Nephron (organoid): ENCODE measurements around the gene MAN2A2.

Source experiments
- H3K27ac Mint-ChIP-seq, 3 experiments: 2 replicates each; pipeline ENCODE4 v1.8.0; 2020; ENCODE audit warnings: mixed read lengths in 3 of 3, mild to moderate bottlenecking in 2 of 3, moderate library complexity in 1 of 3
- H3K27me3 Mint-ChIP-seq: 2 replicates; pipeline ENCODE4 v1.8.0; 2021; ENCODE audit warnings: low read depth, mild to moderate bottlenecking, moderate library complexity, mixed read lengths
- H3K36me3 Mint-ChIP-seq: 2 replicates; pipeline ENCODE4 v1.8.0; 2020; ENCODE audit warnings: low read depth, mixed read lengths
- H3K4me1 Mint-ChIP-seq: 2 replicates; pipeline ENCODE4 v1.8.0; 2020; ENCODE audit warnings: mixed read lengths
- H3K4me3 Mint-ChIP-seq, 3 experiments: 2 replicates each; pipeline ENCODE4 v1.8.0; 2020; ENCODE audit warnings: mild to moderate bottlenecking in 3 of 3, mixed read lengths in 3 of 3, moderate library complexity in 2 of 3
- H3K9me3 Mint-ChIP-seq: 2 replicates; pipeline ENCODE4 v1.8.0; 2020; ENCODE audit warnings: mixed read lengths
- CTCF ChIP-seq, 3 experiments: fragments of 200-600 bp; sonication (generic); IDR thresholded peaks; one replicate each; pipeline ENCODE4 v1.5.0; 2021; ENCODE audit warnings: antibody characterized with exemption in 3 of 3; ENCODE audit not compliant: unreplicated experiment in 3 of 3

The MAN2A2 gene

GRCh38 chr15:90889736-90890456 lies 13.2 kb upstream of the MAN2A2 start:
- Mint-ChIP-seq H3K27me3 (no peaks in the 10 kb centered on the region), H3K4me1 (peaks cover 11% of the 10 kb centered on the region), H3K4me3 (no peak overlapping the region), H3K36me3 (peaks cover 5% of the 10 kb centered on the region), H3K9me3 (no peaks in the 10 kb centered on the region), H3K27ac (no peak overlapping the region)
- no peak for TF ChIP-seq CTCF (IDR thresholded peaks at IDR 0.05; ENCODE audit: unreplicated experiment in 3 of 3)

- H3K4me1 Mint-ChIP-seq, result peaks cover 13% of the 10 kb centered on the region
Observed at GRCh38 chr15:90890839-90891238, 12.3 kb upstream of the MAN2A2 start.

GRCh38 chr15:90891346-90891949 lies 11.7 kb upstream of the MAN2A2 start:
- Mint-ChIP-seq H3K27ac (no peak overlapping the region), H3K4me3 (no peak overlapping the region), H3K4me1 (peaks cover 8% of the 10 kb centered on the region), H3K36me3 (peaks cover 10% of the 10 kb centered on the region), H3K27me3 (no peaks in the 10 kb centered on the region), H3K9me3 (no peaks in the 10 kb centered on the region)
- no peak for TF ChIP-seq CTCF (IDR thresholded peaks at IDR 0.05; ENCODE audit: unreplicated experiment in 3 of 3)

More at GRCh38 chr15:90890839-90891238, 12.3 kb upstream of the MAN2A2 start:
- no peaks in the 10 kb centered on the region for H3K27me3 Mint-ChIP-seq
- H3K27ac Mint-ChIP-seq, result no peak overlapping the region
- H3K4me3 Mint-ChIP-seq, result no peak overlapping the region
- no peaks in the 10 kb centered on the region for H3K9me3 Mint-ChIP-seq
- H3K36me3 Mint-ChIP-seq, result peaks cover 9% of the 10 kb centered on the region
- TF ChIP-seq CTCF (IDR thresholded peaks at IDR 0.05; ENCODE audit: unreplicated experiment in 3 of 3), result no peak

GRCh38 chr15:90892023-90892422 lies 11.1 kb upstream of the MAN2A2 start:
- H3K4me3 Mint-ChIP-seq, result no peak overlapping the region
- H3K9me3 Mint-ChIP-seq, result no peaks in the 10 kb centered on the region
- H3K36me3 Mint-ChIP-seq, result peaks cover 10% of the 10 kb centered on the region
- H3K27me3 Mint-ChIP-seq, result peaks cover 2% of the 10 kb centered on the region
- no peak overlapping the region for H3K27ac Mint-ChIP-seq
- peaks cover 8% of the 10 kb centered on the region for H3K4me1 Mint-ChIP-seq
- no peak for TF ChIP-seq CTCF (IDR thresholded peaks at IDR 0.05; ENCODE audit: unreplicated experiment in 3 of 3)

- no peak overlapping the region for H3K4me3 Mint-ChIP-seq
- no peak for TF ChIP-seq CTCF (IDR thresholded peaks at IDR 0.05; ENCODE audit: unreplicated experiment in 3 of 3)
- H3K9me3 Mint-ChIP-seq, result no peaks in the 10 kb centered on the region
- H3K4me1 Mint-ChIP-seq, result peaks cover 8% of the 10 kb centered on the region
- no peak overlapping the region for H3K27ac Mint-ChIP-seq
- H3K27me3 Mint-ChIP-seq, result peaks cover 5% of the 10 kb centered on the region
- peaks cover 6% of the 10 kb centered on the region for H3K36me3 Mint-ChIP-seq
Observed at GRCh38 chr15:90892498-90893174, 10.5 kb upstream of the MAN2A2 start.
